RPMI8226 (cell line): ENCODE results near the gene BCKDHB.
"Not testable (repeated sequence)": the region's sequence is repeated elsewhere in the genome, so short reads cannot be mapped to it uniquely, and the experiment has no call there.

Source experiments
- DNase-seq: peaks from one replicate; pipeline ENCODE4 v3.0.0-alpha.2; 2015

BCKDHB gene

DNA sequence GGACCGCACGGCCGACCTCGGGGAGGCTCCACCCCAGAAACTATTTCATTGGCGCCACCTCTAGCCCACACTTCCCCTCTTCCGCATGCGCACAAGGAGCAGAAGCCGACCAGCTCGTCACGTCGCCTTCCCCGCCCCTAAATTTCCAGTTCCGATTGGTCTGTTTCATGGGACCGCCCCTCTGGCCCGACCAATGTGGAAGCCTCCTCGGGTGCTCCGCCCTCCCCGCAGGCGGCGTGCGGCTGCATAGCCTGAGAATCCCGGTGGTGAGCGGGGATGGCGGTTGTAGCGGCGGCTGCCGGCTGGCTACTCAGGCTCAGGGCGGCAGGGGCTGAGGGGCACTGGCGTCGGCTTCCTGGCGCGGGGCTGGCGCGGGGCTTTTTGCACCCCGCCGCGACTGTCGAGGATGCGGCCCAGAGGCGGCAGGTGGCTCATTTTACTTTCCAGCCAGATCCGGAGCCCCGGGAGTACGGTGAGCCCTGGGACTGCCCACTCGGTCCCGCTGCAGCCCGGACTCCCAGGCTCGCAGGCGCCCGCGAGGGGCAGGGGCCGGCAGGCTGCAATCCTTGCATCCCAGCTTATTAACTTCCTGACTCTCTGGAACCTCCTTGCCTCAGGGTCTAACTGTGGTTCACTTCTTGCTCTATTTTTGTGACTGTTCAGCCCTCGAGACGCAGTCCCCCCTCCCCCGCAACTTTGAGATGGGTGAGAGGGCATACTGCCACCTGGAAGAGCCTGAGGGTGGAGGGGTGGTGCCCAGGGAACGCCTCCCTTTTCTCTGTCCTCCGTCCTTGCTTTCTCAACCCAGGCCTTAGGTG, at the start of gene BCKDHB:
TSS of gene BCKDHB (plus strand) at position 254 of the 818 bp plus-strand sequence. CDS start at position 277, 23 bp downstream.
- DNase-seq = peak; percentile 97

DNA sequence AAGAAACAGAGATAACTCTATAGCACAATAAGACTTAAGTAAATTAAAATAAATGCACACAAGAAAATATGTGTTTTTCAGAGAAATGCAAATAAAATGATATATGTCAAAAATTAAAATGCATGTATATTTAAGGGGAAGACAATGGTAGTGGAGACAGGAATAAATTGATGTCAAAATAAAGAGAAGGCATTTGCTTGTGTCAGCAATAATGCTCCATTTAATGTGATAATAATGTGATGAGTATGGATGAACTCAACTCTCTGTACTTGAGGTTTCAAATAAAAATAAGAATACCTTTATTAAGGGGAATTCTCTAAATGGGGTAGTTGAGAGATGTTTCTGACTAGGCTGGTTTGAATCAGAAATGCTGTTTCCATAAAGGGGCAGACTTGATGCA, 45.7 kb upstream of the BCKDHB start:
- DNase-seq = no peak

DNA sequence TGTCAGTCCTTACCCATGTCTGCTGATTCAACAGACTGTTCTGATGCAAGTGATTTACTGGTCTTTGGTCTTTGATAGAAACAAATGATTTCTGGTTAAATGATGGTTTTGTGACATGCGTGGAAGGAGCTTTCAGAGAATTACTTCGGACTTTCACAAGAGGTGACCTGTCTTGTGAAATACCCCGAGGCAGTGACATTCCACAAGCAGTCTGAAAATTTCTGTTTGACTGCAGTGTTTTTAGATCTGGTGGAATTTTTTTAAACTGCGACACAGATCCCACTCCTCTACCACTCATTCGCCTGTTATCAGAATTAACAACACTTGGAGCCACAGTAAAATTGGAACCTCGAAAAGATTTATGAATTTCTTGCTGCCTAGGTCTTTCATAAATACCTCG, 38.3 kb upstream of the BCKDHB start:
- not testable (repeated sequence) for DNase-seq

DNA sequence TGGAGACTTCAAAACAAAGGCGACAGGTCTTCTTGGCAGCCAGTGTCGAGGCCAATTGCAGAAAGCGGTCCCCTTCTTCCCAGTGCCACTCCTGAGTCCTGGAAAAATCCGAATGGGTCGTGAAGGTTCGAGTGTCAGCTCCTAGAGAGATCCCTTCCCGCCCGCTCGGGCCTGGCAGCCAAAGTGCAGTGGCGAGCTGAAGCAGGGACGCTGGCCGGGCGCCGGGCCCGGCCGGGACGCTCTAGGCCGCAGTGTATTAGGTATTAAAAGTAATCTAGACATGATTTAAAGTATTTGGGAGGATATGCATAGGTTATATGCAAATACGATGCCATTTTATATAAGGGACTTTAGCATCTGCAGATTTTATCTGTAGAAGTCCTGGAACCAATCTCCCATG, 36.0 kb upstream of the BCKDHB start:
- DNase-seq = not testable (repeated sequence)

DNA sequence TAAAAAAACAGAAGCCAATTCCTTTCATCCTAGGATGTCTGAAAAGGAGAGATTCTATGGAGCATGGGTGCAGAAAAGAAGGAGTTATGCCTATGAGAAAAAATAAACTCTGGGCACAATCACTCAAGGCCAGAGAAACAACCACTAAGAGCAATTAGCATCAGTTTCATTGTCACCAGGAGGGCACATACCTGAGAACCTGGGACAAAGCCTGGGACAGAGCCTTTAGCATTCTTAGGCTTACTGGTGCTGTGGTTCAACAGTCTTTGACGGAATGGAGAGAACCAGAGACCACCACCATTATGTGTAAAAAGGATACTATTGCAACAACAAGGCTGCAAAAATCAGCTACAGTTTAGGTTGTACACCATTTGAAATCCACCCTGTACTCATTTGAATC, 29.4 kb upstream of the BCKDHB start:
- DNase-seq = no peak

DNA sequence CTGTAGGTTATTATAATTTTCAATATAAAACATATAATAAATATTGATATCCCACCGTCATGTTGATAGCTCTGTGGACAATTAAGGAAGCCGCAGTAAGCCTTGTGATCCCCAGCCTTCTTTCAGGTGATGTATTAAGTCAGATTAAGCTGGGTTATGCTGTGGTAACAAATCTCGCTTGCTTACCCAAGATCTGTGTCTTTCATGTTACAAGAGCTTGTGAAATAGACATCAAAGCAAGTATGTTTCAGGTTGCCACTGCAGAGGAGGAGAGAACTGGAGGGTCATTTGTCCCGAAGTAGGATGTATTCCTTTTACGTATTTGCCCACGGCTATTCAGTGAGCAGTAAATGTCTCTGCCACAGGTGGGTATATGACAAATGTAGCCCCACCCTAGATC, 17.8 kb upstream of the BCKDHB start:
- no peak for DNase-seq

DNA sequence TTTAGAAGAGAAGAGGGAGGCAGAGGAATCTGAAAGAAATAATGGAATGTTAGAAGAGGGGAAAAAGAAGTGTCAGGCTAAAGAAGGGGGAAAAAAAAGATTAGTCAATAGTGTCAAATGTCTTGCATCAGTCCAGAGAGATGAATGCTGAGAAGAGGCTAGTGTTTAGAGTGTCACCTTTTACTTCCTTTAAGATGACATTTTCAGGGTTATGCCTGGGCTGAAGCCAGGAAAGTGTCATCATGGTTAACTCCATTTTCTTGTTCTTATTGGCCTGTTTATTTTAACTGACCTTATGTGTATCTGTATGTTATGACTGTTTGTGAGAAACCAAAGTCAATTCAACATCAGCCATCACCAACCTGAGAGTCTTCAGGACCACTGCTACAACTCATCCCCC, 15.0 kb upstream of the BCKDHB start:
- no peak for DNase-seq

DNA sequence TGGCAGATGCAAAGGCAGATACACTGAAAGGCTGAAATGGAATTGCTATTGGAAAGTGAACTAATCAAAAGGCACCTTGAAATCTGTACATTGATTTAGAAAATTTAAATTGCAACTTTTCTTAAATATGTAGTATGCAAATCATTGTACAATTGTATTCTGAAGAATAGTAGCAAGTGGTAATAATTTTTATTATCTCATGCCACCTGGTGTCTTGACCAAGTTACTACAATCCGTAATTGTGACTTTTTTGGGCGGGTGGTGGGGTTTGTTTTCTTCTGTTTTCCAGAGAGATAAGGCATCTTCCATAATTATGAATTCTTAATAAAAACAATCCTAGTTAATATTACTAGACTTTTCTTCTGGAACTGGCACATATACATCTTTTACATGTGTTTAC, 12.5 kb upstream of the BCKDHB start:
- peak; percentile 5 for DNase-seq

DNA sequence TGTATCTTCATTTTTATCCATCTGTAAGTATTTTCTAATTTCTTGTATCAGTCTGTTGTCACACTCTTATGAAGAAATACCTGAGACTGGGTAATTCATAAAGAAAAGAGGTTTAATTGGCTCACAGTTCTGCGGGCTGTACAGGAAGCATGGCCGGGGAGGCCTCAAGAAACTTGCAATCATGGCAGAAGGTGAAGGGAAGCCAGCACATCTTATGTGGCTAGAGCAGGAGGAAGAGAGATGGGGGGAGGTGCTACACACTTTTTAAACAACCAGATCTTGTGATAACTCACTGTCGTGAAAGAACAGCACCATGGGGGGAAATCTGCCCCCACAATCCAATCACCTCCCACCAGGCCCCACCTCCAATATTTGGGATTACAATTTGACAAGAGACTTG, 10.9 kb upstream of the BCKDHB start:
- DNase-seq = no peak

DNA sequence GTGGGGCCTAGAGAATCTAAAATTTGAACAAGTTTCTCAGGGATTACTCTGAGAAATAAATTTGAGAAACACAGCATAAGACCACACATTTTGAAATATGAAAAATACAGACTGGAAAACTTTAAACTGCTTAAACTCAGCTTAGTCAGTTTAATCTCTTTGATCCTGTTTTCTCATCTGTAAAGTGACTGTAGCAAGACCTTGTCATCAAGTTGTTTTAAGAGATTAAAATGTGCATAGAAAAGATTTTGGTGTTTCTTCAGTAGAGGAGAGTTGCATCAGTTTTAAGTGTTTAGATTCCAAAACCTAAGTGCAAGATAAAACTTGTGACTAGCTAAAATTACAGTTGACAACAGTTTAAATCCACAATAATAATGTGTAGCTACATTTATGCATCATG, 8.1 kb upstream of the BCKDHB start:
- DNase-seq = no peak

DNA sequence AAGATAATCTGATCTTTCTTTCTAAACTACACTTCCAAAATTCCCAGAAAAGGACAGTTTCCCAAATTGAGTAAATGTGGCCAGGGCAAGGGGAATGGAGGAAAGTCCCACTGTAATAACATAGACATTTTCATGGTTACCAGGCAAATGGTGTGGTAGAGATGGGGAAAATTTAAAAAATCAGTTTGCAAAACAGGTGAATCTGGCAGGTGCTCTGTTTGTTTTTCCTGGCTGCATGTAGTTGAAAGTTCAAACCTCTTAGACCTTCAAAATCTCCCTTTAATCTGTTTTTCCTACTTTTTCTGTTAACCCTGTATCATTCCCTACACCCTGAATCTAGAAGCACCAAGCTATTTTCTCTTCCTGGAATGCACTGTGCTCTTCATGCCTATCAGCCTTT, 2.0 kb upstream of the BCKDHB start:
- no peak for DNase-seq

DNA sequence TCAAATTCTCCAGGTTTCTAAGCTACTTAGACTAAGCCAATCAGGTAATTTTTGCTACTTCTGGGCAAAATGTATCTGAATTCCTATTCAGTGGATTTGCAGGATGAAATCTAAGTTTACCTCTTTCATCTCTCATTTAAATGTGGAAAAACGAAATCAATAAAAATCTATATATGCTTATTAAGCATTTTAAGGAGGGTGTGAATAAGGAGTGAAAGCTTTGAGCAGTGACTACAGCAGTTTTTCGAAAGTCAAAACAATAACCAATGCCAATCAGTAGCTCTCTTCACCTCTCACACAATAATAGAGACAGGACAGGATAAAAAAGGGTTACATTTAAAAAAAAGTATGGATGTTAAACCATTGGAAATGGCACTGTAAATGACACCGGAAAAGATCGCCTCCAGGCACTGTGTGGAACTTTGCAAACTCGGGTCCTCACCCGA, 476 bp upstream of the BCKDHB start:
- no peak for DNase-seq

DNA sequence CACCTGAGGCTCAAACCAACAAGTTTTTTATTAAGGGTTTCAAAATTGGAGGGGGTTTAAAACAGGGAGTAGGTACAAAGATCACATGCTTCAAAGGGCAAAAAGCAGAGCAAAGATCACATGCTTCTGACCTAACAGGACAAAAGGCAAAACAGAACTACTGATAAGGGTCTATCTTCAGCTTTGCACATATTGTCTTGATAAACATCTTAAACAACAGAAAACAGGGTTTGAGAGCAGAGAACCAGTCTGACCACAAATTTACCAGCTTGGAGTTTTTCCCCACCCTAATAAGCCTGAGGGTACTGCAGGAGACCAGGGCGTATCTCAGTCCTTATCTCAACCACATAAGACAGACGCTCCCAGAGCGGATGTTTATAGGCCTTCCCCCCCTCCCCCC, 16.1 kb downstream of the BCKDHB start:
- DNase-seq = not testable (repeated sequence)

DNA sequence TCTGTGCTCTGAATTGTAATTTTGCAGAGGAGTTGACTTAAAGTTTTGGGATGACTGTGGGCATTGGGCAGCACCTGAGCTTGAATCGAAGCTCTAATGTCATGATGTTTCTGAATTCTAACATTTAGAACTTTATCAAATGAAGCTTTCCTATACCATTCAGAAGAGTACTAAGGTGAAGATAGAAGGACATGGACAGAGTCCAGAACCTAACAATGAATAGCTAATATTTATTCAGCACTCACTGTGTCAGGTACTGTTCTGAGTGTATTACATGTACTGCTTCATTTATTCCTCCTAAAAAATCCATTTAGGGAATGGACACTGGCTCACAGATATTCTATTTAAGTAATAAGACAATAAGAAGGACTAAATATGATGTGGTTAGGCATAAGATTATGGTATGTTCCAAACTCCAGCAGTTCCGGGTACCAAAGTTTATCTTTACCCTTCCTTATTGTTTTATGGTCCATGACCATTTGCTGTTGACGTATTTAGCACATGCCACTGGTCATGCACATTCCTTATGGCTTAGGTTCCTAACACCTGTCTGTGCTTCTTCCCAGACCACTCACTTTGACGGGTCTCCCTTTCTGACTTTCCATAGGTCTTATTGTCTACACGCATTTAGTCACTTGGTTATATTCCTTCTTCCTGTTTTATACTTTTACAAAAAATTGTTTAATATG, 20.3 kb downstream of the BCKDHB start:
- no peak for DNase-seq

DNA sequence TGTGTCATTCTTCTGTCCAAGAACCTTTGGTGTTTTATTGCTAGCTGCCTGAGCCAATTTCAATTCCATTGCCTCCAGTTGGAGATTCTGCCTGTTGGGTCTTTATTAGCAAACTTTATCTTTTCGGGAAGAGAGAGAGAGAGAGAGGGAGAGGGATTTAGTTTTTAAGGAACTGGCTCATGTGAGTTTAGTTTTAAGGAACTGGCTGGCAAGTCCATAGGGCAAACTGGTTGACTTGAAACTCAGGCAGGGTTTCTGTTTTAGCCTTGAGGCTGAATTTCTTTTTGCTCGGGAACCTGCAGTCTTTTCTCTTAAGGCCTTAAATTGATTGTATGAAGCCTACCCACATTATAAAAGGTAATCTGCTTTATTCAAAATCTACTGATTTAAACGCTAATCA, 23.0 kb downstream of the BCKDHB start:
- DNase-seq = no peak

DNA sequence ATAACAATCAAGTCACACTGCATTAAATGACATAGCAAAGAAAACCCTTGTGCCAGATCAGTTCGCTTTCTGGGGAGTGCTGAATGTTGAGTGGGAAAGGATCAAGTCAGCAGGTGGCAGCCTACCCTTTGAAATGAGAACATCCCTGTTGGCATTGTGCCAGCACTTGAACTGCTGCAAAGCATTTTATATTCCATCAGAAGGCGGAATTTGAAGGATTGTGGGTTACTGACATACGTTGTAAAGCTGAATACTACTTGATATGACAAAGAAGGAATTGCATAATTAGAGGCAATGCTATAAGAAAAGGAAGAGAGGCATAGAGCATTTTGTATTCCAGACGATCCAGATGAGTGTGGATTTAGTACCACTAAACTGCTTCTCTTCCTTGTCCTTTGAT, 26.5 kb downstream of the BCKDHB start:
- peak; percentile 49 for DNase-seq

DNA sequence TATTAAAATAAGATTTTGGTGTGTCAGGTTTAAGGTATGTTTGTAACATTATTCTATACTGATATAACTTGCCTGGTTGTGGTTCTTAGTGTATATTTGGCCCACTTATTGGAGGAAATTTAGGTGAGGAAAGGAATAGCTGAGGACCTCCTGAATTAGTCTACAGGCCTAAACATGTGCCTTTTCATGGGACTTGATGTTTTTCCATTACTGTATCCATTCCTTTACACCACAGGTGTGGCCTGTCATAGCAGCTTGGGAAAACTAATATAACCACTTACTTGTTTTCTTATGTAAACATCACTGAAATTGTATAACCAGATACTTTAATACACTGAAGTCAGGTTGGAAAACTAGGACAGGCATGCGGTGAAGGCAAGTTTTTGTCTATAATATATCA, 27.6 kb downstream of the BCKDHB start:
- no peak for DNase-seq

DNA sequence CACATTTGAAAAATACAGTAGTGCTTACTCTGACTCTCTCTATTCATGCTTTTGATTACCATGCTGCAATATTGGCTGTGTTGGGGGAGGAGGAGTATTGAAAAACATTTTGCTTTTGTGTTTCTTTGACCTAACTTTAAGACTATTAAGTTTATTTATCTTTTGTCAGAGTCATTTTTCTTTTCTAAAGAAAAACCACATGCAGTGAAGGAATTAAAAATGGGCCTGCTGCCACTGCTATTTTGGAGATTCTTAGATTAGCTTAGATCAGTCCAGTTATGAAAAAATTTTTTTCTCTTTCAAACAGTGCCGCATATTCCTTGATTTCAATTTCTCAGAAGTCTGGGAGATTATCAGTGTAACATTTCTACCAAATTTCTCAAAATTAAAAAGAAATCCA, 36.1 kb downstream of the BCKDHB start:
- DNase-seq = no peak

DNA sequence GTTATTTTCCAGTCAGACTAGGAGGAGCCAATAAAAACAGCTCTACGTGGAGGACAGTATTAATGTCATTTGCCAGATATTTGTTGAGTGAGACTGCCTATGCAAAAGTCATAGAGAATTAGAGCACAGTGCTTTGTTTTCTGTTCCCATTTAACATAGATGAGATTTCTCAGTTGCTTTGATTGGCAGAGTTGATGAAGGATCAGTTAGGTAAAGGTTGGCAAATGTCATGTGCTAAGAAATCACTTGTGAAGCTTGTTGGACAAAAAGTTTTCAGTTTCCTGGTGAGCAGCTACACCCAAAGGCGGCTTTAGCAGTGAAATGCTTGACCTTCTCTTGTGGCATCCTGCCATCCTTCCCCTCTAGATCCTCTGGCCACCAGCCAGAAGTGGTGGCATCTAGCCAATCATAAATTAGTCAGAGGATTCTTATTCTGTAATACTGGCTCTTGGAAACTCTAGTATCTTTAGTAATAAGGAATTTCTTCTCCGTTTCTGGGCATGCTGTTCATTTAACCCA, 37.0 kb downstream of the BCKDHB start:
- peak; percentile 77 for DNase-seq

DNA sequence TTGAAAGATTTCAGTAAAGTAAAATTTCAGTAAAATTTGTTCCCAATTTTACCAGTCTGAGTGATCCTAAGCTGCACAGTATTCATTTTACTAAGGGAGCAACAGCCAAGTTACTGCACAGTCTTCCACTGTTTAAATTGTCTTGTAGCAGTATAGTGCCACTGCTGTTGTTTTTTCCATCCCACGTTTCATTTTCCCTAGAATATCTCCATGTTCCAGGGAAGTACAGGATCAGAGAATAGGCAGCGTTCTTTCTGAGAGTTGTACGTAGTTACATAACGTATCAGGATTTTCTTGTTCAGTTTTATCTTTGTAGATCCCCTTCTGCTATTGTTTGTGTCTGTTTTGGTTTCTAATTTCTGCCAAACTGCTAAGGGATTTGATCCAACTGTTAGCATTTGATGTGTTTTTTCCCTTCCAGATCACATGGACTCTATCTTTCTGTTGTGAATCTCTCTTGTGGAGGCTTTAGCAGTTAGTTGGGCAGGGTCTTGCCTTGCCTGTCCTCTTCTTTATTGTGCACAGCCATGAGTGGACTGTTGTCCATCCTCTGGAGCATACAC, 38.4 kb downstream of the BCKDHB start:
- DNase-seq = no peak

DNA sequence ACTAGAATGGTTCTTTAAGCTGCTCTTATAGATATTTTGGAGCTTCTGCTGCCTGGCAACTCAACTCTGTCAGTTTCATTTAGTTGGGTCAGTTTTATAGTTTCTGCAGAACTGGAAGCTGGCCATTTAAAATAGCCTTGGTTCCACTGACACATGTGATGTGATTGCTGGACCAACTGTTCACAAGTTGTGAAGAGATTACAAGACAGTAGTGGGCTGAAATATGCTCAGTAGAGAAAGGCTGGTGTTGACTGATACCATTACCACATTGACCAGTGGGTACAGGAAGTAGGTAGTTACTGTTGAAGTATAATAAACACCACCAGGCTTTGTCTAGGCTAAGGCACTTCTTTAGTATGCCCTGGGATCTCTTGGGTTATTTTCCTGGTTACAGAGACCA, 39.0 kb downstream of the BCKDHB start:
- DNase-seq = no peak

DNA sequence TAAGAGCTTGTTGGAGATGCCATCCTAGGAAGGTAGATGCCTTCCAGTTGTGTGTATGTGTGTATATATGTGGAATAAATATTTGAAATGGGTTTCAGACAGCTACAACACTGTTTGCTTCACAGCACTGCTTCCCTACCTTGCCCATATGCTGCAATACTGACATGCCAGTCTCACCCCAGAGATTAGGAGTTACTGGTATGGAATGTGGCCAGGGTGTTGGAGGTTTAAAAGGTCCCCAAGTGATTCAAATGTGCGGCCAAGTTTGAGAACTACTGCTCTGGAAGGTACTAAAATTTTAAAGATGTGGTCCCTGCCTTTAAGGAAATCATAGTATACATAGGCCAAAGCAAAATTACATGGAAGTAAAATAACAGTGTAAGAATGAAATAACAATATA, 39.5 kb downstream of the BCKDHB start:
- no peak for DNase-seq

DNA sequence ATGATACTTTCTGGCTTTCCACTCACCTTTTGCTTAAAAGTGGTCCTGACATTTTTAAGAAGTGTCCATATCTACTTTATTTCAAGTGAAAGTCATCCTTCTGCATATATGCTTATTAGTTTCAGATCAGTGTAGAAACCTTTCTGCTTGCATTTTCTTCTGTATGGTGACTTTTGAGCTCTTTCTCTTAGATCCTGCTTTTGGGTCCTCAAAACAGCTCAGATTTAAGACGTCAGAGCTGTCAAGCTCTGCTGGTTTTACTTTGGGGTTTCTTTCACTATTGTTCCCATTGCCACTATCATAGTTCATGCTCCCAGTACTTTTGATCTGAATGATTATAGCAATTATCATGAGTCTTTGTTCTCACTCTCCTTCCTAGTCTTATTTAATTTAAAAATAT, 41.7 kb downstream of the BCKDHB start:
- DNase-seq = no peak

DNA sequence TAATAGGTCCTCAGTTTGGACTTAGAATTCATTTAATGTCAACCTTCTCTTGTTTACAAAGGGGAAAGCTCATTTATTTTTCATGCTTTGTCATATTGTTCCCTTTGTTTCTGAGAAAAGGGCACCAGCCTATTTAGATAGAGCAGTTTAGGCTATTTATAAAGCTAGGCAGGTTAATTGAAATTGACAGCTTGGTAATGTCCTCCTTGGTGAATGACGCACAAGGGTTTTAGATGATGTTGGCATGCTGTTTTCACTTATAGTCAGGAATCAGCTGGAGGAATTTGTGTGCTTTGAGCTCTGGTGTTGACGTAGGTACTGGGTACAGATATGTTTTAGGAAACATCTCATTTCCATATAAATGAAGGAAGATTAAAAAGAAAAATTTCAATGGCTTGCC, 45.2 kb downstream of the BCKDHB start:
- DNase-seq = no peak
